C4-2B (cell line): ENCODE measurements around the gene RRP1B.

Source experiments
- CTCF ChIP-seq: fragments of 450-650 bp; conservative IDR thresholded peaks from 2 replicates; pipeline ENCODE4 v1.5.1; 2017; ENCODE audit warnings: mild to moderate bottlenecking
- ZFX ChIP-seq: fragments of 450-650 bp; IDR thresholded peaks from 2 replicates; pipeline ENCODE4 v1.6.1; 2017

GRCh38 chr21:43681650-43682049 is 22.3 kb downstream of the RRP1B start:
- TF ChIP-seq CTCF (no peak), ZFX (no peak)
